Fibroblast of the aortic adventitia (primary cell): ENCODE results near the gene SPRED2. TPM values are rescaled to one million over a fixed set of nuclear protein-coding genes. Genes with fewer than 3 reads are reported as not detected.

Experiments
- DNase-seq: peaks from one replicate; pipeline ENCODE4 v3.0.0-alpha.2; 2010; ENCODE audit warnings: low read depth
- H3K4me3 ChIP-seq: 2 replicates; pipeline ENCODE4 v1.5.1; 2011; ENCODE audit warnings: low read depth, mild to moderate bottlenecking, control low read depth, low read length, moderate library complexity
- total RNA-seq: library from RNA; depleted of rRNA; stranded (reverse); fragments of >200 nt; gene quantifications from 2 replicates; pipeline ENCODE4 v1.2.3, GENCODE V29; 2012; ENCODE audit warnings: low replicate concordance
- TF ChIP-seq, protein P1 (sequence below): IDR thresholded peaks from 2 replicates; pipeline ENCODE4 v1.5.1; 2011; ENCODE audit warnings: mild to moderate bottlenecking, low read length, control low read depth, inconsistent platforms; ENCODE audit not compliant: insufficient read depth

Gene SPRED2
- total RNA-seq, 1 donor = 20.6 TPM

DNA sequence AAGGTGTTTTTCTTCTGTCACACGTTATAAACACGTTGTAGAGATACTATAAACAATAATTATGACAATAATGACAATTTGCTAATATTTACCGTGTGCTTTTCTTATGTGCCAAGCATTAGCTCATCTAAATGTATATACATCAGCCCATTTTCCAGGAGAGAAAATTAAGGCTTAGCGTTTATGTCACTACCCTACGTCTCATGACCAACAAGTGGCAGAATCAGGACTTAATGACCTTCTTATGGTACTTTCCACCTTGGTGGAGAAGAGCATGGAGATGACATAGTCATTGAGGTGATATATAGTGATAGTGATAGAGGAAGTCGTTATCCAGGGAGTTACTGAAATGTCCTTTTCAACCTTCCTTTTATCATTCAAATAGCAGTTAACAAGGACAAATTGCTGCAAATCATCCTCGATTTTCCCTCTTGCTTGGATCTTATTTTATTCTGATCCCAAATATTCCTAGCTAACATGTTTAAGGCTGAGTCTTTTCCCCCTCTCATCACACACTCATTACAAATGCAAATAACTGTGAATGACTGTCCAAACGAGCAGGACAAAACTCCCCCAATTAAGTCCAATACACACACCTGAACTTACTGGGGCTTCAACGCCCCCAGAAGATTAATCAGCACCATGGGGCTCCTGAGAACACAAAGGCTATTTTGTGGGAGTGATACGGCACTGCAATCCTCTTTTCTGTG, 27.3 kb downstream of the SPRED2 start:
- DNase-seq = no peak
- TF ChIP-seq, protein P1, sequence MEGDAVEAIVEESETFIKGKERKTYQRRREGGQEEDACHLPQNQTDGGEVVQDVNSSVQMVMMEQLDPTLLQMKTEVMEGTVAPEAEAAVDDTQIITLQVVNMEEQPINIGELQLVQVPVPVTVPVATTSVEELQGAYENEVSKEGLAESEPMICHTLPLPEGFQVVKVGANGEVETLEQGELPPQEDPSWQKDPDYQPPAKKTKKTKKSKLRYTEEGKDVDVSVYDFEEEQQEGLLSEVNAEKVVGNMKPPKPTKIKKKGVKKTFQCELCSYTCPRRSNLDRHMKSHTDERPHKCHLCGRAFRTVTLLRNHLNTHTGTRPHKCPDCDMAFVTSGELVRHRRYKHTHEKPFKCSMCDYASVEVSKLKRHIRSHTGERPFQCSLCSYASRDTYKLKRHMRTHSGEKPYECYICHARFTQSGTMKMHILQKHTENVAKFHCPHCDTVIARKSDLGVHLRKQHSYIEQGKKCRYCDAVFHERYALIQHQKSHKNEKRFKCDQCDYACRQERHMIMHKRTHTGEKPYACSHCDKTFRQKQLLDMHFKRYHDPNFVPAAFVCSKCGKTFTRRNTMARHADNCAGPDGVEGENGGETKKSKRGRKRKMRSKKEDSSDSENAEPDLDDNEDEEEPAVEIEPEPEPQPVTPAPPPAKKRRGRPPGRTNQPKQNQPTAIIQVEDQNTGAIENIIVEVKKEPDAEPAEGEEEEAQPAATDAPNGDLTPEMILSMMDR = no peak
- no peak overlapping the region for H3K4me3 ChIP-seq

DNA sequence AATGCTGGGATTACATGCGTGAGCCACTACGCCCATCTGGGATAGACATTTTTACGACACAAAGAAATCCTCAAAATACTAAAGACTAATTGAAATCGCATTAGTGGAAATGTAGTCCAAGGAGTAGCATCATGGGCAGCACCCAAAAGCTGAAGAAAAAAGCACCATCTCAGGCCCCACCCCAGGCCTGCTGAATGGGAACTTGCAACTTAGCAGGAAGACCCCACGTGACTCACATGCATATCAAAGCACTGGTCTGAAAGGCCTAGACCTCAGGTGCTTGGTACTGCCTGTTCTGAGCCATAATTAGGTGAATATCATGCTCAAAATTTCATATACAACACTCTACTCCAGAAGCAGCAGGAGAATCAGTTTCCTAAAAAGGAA, 28.9 kb downstream of the SPRED2 start:
- no peak for DNase-seq
- TF ChIP-seq, protein P1 = no peak
- H3K4me3 ChIP-seq = no peak overlapping the region

DNA sequence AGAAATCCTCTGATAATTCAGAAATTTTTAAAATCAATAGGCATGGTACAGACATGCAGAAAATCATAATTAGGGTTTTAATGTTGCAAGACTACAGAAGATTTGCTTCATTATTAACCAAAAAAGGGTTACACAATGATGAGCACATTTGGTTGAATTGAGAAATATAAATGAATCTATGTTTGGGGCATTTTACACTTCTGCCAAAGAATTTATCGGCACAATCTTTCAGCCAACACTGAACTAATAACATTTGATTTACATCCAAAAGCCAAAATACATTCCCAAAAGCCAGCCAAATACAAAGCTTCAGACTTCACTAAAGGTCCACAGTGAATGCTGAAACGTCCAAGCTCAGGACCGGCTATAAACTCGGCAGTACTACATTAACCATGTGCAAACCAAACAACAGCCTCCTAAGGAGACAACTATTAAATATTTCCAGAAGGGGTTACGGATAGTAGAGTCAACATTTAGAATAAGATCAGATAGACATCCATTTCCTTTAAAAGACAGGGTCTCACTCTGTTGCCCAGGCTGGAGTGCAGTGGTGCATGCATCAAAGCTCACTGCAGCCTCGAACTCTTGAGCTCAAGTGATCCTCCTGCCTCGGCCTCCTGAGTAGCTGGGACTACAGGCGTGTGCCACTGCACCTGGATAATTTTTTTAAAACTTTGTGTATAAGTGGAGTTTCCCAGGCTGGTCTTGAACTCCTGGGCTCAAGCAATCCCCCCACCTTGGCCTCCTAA, 29.4 kb downstream of the SPRED2 start:
- peak; percentile 90 for DNase-seq
- H3K4me3 ChIP-seq = no peak overlapping the region
- TF ChIP-seq, protein P1 = no peak

DNA sequence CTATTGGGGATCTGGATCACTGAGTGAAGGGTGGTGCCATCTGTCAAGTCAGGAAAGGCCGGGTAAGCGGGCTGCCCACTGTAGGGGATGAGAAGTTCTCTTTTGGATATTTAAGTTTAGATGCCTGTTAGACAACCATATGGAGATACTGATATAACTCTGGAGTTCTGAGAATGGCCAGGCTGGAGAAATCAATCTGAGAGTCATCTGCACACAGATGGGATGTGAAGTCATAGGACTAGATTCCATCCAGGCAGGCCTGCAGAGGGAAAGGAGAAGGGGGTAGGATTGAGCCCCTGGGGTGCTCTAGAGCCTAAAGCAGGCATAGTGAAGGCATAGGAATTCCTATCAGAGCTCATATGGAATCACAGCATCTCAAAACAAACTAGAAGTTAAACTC, 30.1 kb downstream of the SPRED2 start:
- TF ChIP-seq, protein P1 = no peak
- DNase-seq = peak; percentile 45
- no peak overlapping the region for H3K4me3 ChIP-seq

DNA sequence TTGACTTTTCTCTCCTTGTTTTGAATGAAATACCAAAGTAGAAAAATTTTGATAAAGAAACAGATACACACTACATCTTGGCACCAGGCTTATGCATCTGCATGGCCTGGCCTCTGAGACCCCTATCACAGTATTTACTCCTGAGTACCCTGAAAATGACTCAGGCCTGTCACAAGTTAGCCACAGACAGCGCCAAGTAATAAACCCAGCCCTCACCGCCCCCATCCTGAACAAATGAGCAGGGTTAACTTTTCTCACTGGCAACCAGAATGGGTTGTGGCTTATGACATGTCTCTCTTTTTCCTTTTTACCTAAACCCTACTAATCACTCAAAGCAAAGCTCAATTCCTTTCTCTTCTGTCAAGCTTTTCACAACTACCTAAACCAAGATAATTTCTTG, 35.3 kb downstream of the SPRED2 start:
- H3K4me3 ChIP-seq = no peak overlapping the region
- TF ChIP-seq, protein P1 = no peak
- peak; percentile 58 for DNase-seq

DNA sequence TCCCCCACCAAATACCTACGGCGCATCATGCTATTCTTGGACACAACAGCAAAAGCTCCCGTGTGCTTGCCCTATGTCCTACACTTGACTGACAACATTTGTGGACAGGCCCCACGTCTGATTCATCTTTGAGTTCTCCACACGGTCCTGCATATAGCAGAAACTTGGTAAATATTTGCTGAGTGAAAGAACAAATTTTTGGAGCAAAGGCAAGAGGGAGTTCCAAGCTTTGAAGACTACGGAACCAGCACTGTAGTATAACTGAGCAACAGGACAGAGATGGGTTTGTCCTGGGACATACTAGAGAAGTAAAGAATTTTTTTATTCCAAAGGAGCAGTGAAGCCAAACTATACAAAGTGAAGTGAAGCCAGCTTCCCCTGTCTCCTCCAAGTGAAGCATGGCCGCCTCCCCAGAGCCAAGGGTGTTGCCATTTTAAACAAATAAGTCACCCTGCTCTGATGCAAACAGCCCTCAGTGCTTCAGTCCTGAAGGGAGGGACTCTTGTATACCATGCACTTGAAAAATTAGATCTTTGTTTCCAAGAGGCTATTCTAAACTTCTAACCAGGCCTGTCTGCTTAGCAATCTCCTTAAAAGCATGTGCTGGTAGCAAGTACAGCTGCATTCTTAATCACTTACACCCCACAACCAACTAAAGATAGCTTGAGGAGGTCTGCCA, 35.9 kb downstream of the SPRED2 start:
- H3K4me3 ChIP-seq = no peak overlapping the region

More for the DNA sequence above, 35.9 kb downstream of the SPRED2 start:
- peak; percentile 88 for DNase-seq
- TF ChIP-seq, protein P1 = no peak
